Measurements from ENCODE around the gene ANKZF1. TPM values are rescaled to one million over a fixed set of nuclear protein-coding genes. Genes with fewer than 3 reads are reported as not detected.

ANKZF1 gene
- 100 to 1,000 TPM in 3 of 4 donors, 10 to 100 TPM in 1; 79.9 to 338 (median 164) TPM for total RNA-seq

GRCh38 chr2:219229305-219230058 is at the start of gene ANKZF1, which contains the start of gene ATG9A:
TSS of gene ANKZF1 (plus strand) at chr2:219229806. CDS start at chr2:219230258, 452 bp downstream.
TSS of gene ATG9A (minus strand) at chr2:219229636. CDS start at chr2:219228024, 1,612 bp downstream.
- Histone ChIP-seq H3K4me3 (peak within 1 kb of the TSS; percentile 77 to 85 (median 82)), H3K27me3 (no peaks in the 10 kb centered on the region), H3K27ac (peak within 1 kb of the TSS; percentile 88 to 97 (median 94)), H3K4me1 (peaks cover 0 to 26% (median 18%) of the 10 kb centered on the region in 4 donors), H3K9me3 (no peaks in the 10 kb centered on the region), H3K36me3 (peaks cover 0 to 50% (median 0%) of the 10 kb centered on the region in 3 donors)
- peak; percentile 82 to 91 for TF ChIP-seq POLR2A (IDR thresholded peaks at IDR 0.05)
- peak in 3 of 6 experiments; percentile 8 to 16 (median 16) for TF ChIP-seq CTCF (IDR thresholded peaks at IDR 0.05)
- peak; percentile 98 to 100 (median 99) for DNase-seq

- H3K4me1 ChIP-seq = peaks cover 3 to 16% (median 6%) of the 10 kb centered on the region in 4 donors
- DNase-seq = peak in 1 of 3 donors; percentile 34
- H3K4me3 ChIP-seq = no peak overlapping the region
- H3K27ac ChIP-seq = no peak overlapping the region
- no peaks in the 10 kb centered on the region for H3K9me3 ChIP-seq
- no peak for TF ChIP-seq CTCF (IDR thresholded peaks at IDR 0.05)
- TF ChIP-seq POLR2A (IDR thresholded peaks at IDR 0.05) = no peak
- peaks cover 0 to 53% (median 0%) of the 10 kb centered on the region in 3 donors for H3K36me3 ChIP-seq
- no peaks in the 10 kb centered on the region for H3K27me3 ChIP-seq
Observed at GRCh38 chr2:219180961-219181360, 48.6 kb upstream of the ANKZF1 start.

GRCh38 chr2:219181531-219181930 is 48.1 kb upstream of the ANKZF1 start:
- H3K4me3 ChIP-seq = no peak overlapping the region
- no peaks in the 10 kb centered on the region for H3K9me3 ChIP-seq
- no peaks in the 10 kb centered on the region for H3K27me3 ChIP-seq
- H3K4me1 ChIP-seq = peaks cover 3 to 14% (median 6%) of the 10 kb centered on the region in 4 donors
- peaks cover 0 to 53% (median 0%) of the 10 kb centered on the region in 3 donors for H3K36me3 ChIP-seq
- H3K27ac ChIP-seq = no peak overlapping the region
- DNase-seq = peak in 1 of 3 donors; percentile 14
- TF ChIP-seq POLR2A (IDR thresholded peaks at IDR 0.05) = no peak
- TF ChIP-seq CTCF (IDR thresholded peaks at IDR 0.05) = no peak

GRCh38 chr2:219182331-219183150 is 47.1 kb upstream of the ANKZF1 start:
- H3K27me3 ChIP-seq = no peaks in the 10 kb centered on the region
- H3K4me1 ChIP-seq = peaks cover 3 to 14% (median 6%) of the 10 kb centered on the region in 4 donors
- no peak overlapping the region for H3K4me3 ChIP-seq
- DNase-seq = no peak
- H3K27ac ChIP-seq = no peak overlapping the region
- no peaks in the 10 kb centered on the region for H3K9me3 ChIP-seq
- peaks cover 0 to 53% (median 0%) of the 10 kb centered on the region in 3 donors for H3K36me3 ChIP-seq
- TF ChIP-seq POLR2A (IDR thresholded peaks at IDR 0.05) = no peak

GRCh38 chr2:219183151-219183772 is 46.3 kb upstream of the ANKZF1 start:
- Histone ChIP-seq H3K27me3 (no peaks in the 10 kb centered on the region), H3K9me3 (no peaks in the 10 kb centered on the region), H3K27ac (no peak overlapping the region), H3K4me3 (no peak overlapping the region), H3K4me1 (peaks cover 3 to 14% (median 6%) of the 10 kb centered on the region in 4 donors), H3K36me3 (peaks cover 0 to 53% (median 0%) of the 10 kb centered on the region in 3 donors)
- DNase-seq = peak in 1 of 3 donors; percentile 25
- TF ChIP-seq CTCF (IDR thresholded peaks at IDR 0.05) = no peak

Data from Peyer's patch (tissue), 4 donors.